Measurements from ENCODE around the gene SMARCC2. TPM values are rescaled to one million over a fixed set of nuclear protein-coding genes. Genes with fewer than 3 reads are reported as not detected.

Gene SMARCC2
- total and polyA plus RNA-seq, 2 donors: 20.3 to 25.9 TPM

GRCh38 chr12:56152756-56153677 is 36.3 kb downstream of the SMARCC2 start:
- Histone ChIP-seq H3K27me3 (ENCODE audit: control insufficient read depth in 2 of 2, insufficient read depth in 1 of 2, low read length in 1 of 2) (no peaks in the 10 kb centered on the region), H3K9me3 (ENCODE audit: control insufficient read depth in 2 of 2, insufficient read depth in 1 of 2, low read length in 1 of 2) (no peaks in the 10 kb centered on the region), H3K36me3 (ENCODE audit: control insufficient read depth in 2 of 2, insufficient read depth in 2 of 2, low read length in 1 of 2) (peaks cover 3 to 10% of the 10 kb centered on the region in 2 donors), H3K27ac (ENCODE audit: low read depth in 1 of 2, low read length in 1 of 2) (peak overlapping the region in 1 of 2 donors; percentile 96), H3K4me1 (ENCODE audit: control insufficient read depth in 2 of 2, insufficient read depth in 2 of 2, low read length in 2 of 2) (peaks cover 18 to 45% of the 10 kb centered on the region in 2 donors), H3K4me3 (ENCODE audit: low read length in 2 of 2) (peak overlapping the region; percentile 68 to 87)
- WGBS: 28% methylated on average over 8 of the region's 8 CpGs
- DNase-seq (ENCODE audit: low read depth in 6 of 9, low spot score in 9 of 9): no peak

GRCh38 chr12:56152132-56152755 is 37.0 kb downstream of the SMARCC2 start, which contains the start of gene MYL6B:
Gene MYL6B, plus strand, starts transcription at chr12:56152587. Its CDS starts 1,332 bp downstream, at chr12:56153919.
- Histone ChIP-seq H3K27ac (ENCODE audit: low read depth in 1 of 2, low read length in 1 of 2) (peak within 1 kb of the TSS; percentile 96 to 99), H3K4me3 (ENCODE audit: low read length in 2 of 2) (peak within 1 kb of the TSS; percentile 68 to 87), H3K36me3 (ENCODE audit: control insufficient read depth in 2 of 2, insufficient read depth in 2 of 2, low read length in 1 of 2) (peaks cover 3 to 10% of the 10 kb centered on the region in 2 donors), H3K4me1 (ENCODE audit: control insufficient read depth in 2 of 2, insufficient read depth in 2 of 2, low read length in 2 of 2) (peaks cover 17 to 39% of the 10 kb centered on the region in 2 donors), H3K27me3 (ENCODE audit: control insufficient read depth in 2 of 2, insufficient read depth in 1 of 2, low read length in 1 of 2) (no peaks in the 10 kb centered on the region), H3K9me3 (ENCODE audit: control insufficient read depth in 2 of 2, insufficient read depth in 1 of 2, low read length in 1 of 2) (no peaks in the 10 kb centered on the region)
- WGBS: under 1% methylated on average over 37 of the region's 37 CpGs
- peak; percentile 84 to 97 (median 89) for DNase-seq (ENCODE audit: low read depth in 6 of 9, low spot score in 9 of 9)

GRCh38 chr12:56151672-56152131 is 37.6 kb downstream of the SMARCC2 start:
- 3% methylated on average over 12 of the region's 12 CpGs for WGBS
- H3K27ac ChIP-seq (ENCODE audit: low read depth in 1 of 2, low read length in 1 of 2): peak overlapping the region; percentile 96 to 99
- H3K27me3 ChIP-seq (ENCODE audit: control insufficient read depth in 2 of 2, insufficient read depth in 1 of 2, low read length in 1 of 2): no peaks in the 10 kb centered on the region
- peaks cover 3 to 10% of the 10 kb centered on the region in 2 donors for H3K36me3 ChIP-seq (ENCODE audit: control insufficient read depth in 2 of 2, insufficient read depth in 2 of 2, low read length in 1 of 2)
- DNase-seq (ENCODE audit: low read depth in 6 of 9, low spot score in 9 of 9): peak in 5 of 9 donors; percentile 59 to 87 (median 70)
- H3K9me3 ChIP-seq (ENCODE audit: control insufficient read depth in 2 of 2, insufficient read depth in 1 of 2, low read length in 1 of 2): no peaks in the 10 kb centered on the region
- H3K4me1 ChIP-seq (ENCODE audit: control insufficient read depth in 2 of 2, insufficient read depth in 2 of 2, low read length in 2 of 2): peaks cover 14 to 34% of the 10 kb centered on the region in 2 donors
- peak overlapping the region; percentile 68 to 87 for H3K4me3 ChIP-seq (ENCODE audit: low read length in 2 of 2)

GRCh38 chr12:56150563-56150962 is 38.7 kb downstream of the SMARCC2 start:
- WGBS: 68% methylated on average over 3 of the region's 3 CpGs
- Histone ChIP-seq H3K4me3 (ENCODE audit: low read length in 2 of 2) (no peak overlapping the region), H3K4me1 (ENCODE audit: control insufficient read depth in 2 of 2, insufficient read depth in 2 of 2, low read length in 2 of 2) (peaks cover 14 to 34% of the 10 kb centered on the region in 2 donors), H3K36me3 (ENCODE audit: control insufficient read depth in 2 of 2, insufficient read depth in 2 of 2, low read length in 1 of 2) (peaks cover 2 to 9% of the 10 kb centered on the region in 2 donors), H3K27me3 (ENCODE audit: control insufficient read depth in 2 of 2, insufficient read depth in 1 of 2, low read length in 1 of 2) (no peaks in the 10 kb centered on the region), H3K9me3 (ENCODE audit: control insufficient read depth in 2 of 2, insufficient read depth in 1 of 2, low read length in 1 of 2) (no peaks in the 10 kb centered on the region), H3K27ac (ENCODE audit: low read depth in 1 of 2, low read length in 1 of 2) (no peak overlapping the region)
- peak in 1 of 9 donors; percentile 19 for DNase-seq (ENCODE audit: low read depth in 6 of 9, low spot score in 9 of 9)

GRCh38 chr12:56146492-56147460 is 42.5 kb downstream of the SMARCC2 start:
- WGBS: 94% methylated on average over 13 of the region's 13 CpGs
- Histone ChIP-seq H3K36me3 (ENCODE audit: control insufficient read depth in 2 of 2, insufficient read depth in 2 of 2, low read length in 1 of 2) (peaks cover 35 to 36% of the 10 kb centered on the region in 2 donors), H3K9me3 (ENCODE audit: control insufficient read depth in 2 of 2, insufficient read depth in 1 of 2, low read length in 1 of 2) (no peaks in the 10 kb centered on the region), H3K27me3 (ENCODE audit: control insufficient read depth in 2 of 2, insufficient read depth in 1 of 2, low read length in 1 of 2) (no peaks in the 10 kb centered on the region), H3K4me1 (ENCODE audit: control insufficient read depth in 2 of 2, insufficient read depth in 2 of 2, low read length in 2 of 2) (peaks cover 3 to 9% of the 10 kb centered on the region in 2 donors), H3K27ac (ENCODE audit: low read depth in 1 of 2, low read length in 1 of 2) (no peak overlapping the region), H3K4me3 (ENCODE audit: low read length in 2 of 2) (no peak overlapping the region)
- DNase-seq (ENCODE audit: low read depth in 6 of 9, low spot score in 9 of 9): no peak

- H3K4me3 ChIP-seq (ENCODE audit: low read length in 2 of 2): no peak overlapping the region
- H3K27ac ChIP-seq (ENCODE audit: low read depth in 1 of 2, low read length in 1 of 2): no peak overlapping the region
- DNase-seq (ENCODE audit: low read depth in 6 of 9, low spot score in 9 of 9): no peak
- H3K27me3 ChIP-seq (ENCODE audit: control insufficient read depth in 2 of 2, insufficient read depth in 1 of 2, low read length in 1 of 2): no peaks in the 10 kb centered on the region
- H3K36me3 ChIP-seq (ENCODE audit: control insufficient read depth in 2 of 2, insufficient read depth in 2 of 2, low read length in 1 of 2): peaks cover 42 to 44% of the 10 kb centered on the region in 2 donors
- no peaks in the 10 kb centered on the region for H3K4me1 ChIP-seq (ENCODE audit: control insufficient read depth in 2 of 2, insufficient read depth in 2 of 2, low read length in 2 of 2)
- over 99% methylated on average over 3 of the region's 3 CpGs for WGBS
- no peaks in the 10 kb centered on the region for H3K9me3 ChIP-seq (ENCODE audit: control insufficient read depth in 2 of 2, insufficient read depth in 1 of 2, low read length in 1 of 2)
Measured at GRCh38 chr12:56145217-56145616, 44.1 kb downstream of the SMARCC2 start.

- Histone ChIP-seq H3K27me3 (ENCODE audit: control insufficient read depth in 2 of 2, insufficient read depth in 1 of 2, low read length in 1 of 2) (no peaks in the 10 kb centered on the region), H3K27ac (ENCODE audit: low read depth in 1 of 2, low read length in 1 of 2) (peak overlapping the region in 1 of 2 donors; percentile 7), H3K4me1 (ENCODE audit: control insufficient read depth in 2 of 2, insufficient read depth in 2 of 2, low read length in 2 of 2) (no peaks in the 10 kb centered on the region), H3K4me3 (ENCODE audit: low read length in 2 of 2) (no peak overlapping the region), H3K36me3 (ENCODE audit: control insufficient read depth in 2 of 2, insufficient read depth in 2 of 2, low read length in 1 of 2) (peaks cover 46 to 57% of the 10 kb centered on the region in 2 donors), H3K9me3 (ENCODE audit: control insufficient read depth in 2 of 2, insufficient read depth in 1 of 2, low read length in 1 of 2) (no peaks in the 10 kb centered on the region)
- DNase-seq (ENCODE audit: low read depth in 6 of 9, low spot score in 9 of 9): no peak
- 94% methylated on average over 8 of the region's 8 CpGs for WGBS
Measured at GRCh38 chr12:56143870-56144269, 45.4 kb downstream of the SMARCC2 start.

- Histone ChIP-seq H3K9me3 (ENCODE audit: control insufficient read depth in 2 of 2, insufficient read depth in 1 of 2, low read length in 1 of 2) (no peaks in the 10 kb centered on the region), H3K36me3 (ENCODE audit: control insufficient read depth in 2 of 2, insufficient read depth in 2 of 2, low read length in 1 of 2) (peaks cover 53 to 63% of the 10 kb centered on the region in 2 donors), H3K27me3 (ENCODE audit: control insufficient read depth in 2 of 2, insufficient read depth in 1 of 2, low read length in 1 of 2) (no peaks in the 10 kb centered on the region), H3K27ac (ENCODE audit: low read depth in 1 of 2, low read length in 1 of 2) (no peak overlapping the region), H3K4me3 (ENCODE audit: low read length in 2 of 2) (no peak overlapping the region), H3K4me1 (ENCODE audit: control insufficient read depth in 2 of 2, insufficient read depth in 2 of 2, low read length in 2 of 2) (peaks cover 0 to 5% of the 10 kb centered on the region in 2 donors)
- 89% methylated on average over 4 of the region's 4 CpGs for WGBS
- DNase-seq (ENCODE audit: low read depth in 6 of 9, low spot score in 9 of 9): no peak
Measured at GRCh38 chr12:56143217-56143616, 46.1 kb downstream of the SMARCC2 start.
